NCI-H446 treated with DMSO at 0.1 percent for 48 hours (cell line): ENCODE results near the gene JMJD6.

Source experiments
- DNase-seq: peaks from one replicate; lab custom pipeline; 2025; lab: John Stamatoyannopoulos, UW

JMJD6 gene

GRCh38 chr17:76679239-76679638 is 47.2 kb downstream of the JMJD6 start:
- no peak for DNase-seq

- DNase-seq: no peak
Measured at GRCh38 chr17:76678330-76678729, 48.1 kb downstream of the JMJD6 start.

- no peak for DNase-seq
Measured at GRCh38 chr17:76677406-76677805, 49.0 kb downstream of the JMJD6 start.

- no peak for DNase-seq
Measured at GRCh38 chr17:76676629-76677028, 49.8 kb downstream of the JMJD6 start.

GRCh38 chr17:76675648-76676047 is 50.8 kb downstream of the JMJD6 start:
- no peak for DNase-seq

- no peak for DNase-seq
Measured at GRCh38 chr17:76674600-76674999, 51.8 kb downstream of the JMJD6 start.

GRCh38 chr17:76673729-76674128 is 52.7 kb downstream of the JMJD6 start:
- DNase-seq: no peak

GRCh38 chr17:76672892-76673291 is 53.5 kb downstream of the JMJD6 start:
- no peak for DNase-seq

- no peak for DNase-seq
Measured at GRCh38 chr17:76672270-76672851, 54.0 kb downstream of the JMJD6 start.

- no peak for DNase-seq
Measured at GRCh38 chr17:76671912-76672262, 54.5 kb downstream of the JMJD6 start.

- DNase-seq: peak; percentile 99
Measured at GRCh38 chr17:76671123-76671911, 55.1 kb downstream of the JMJD6 start.

GRCh38 chr17:76670718-76671122 is 55.7 kb downstream of the JMJD6 start:
- DNase-seq: no peak

GRCh38 chr17:76670020-76670717 is 56.2 kb downstream of the JMJD6 start:
- DNase-seq: no peak
